Neural crest cell (in vitro differentiated cells): ENCODE measurements around the gene ZNF121. TPM values are rescaled to one million over a fixed set of nuclear protein-coding genes. Genes with fewer than 3 reads are reported as not detected.

ENCODE experiments used
- DNase-seq: peaks from one replicate; pipeline ENCODE4 v3.0.0; 2021; ENCODE audit warnings: low read depth, mixed read lengths, low spot score
- H3K27ac Mint-ChIP-seq: one replicate; pipeline ENCODE4 v1.8.0; 2021; ENCODE audit warnings: mild to moderate bottlenecking, mixed read lengths; ENCODE audit not compliant: unreplicated experiment
- H3K27me3 Mint-ChIP-seq: 2 replicates; pipeline ENCODE4 v1.8.0; 2021; ENCODE audit warnings: low read depth, mild to moderate bottlenecking, mixed read lengths
- H3K36me3 Mint-ChIP-seq: 2 replicates; pipeline ENCODE4 v1.8.0; 2021; ENCODE audit warnings: low read depth, mild to moderate bottlenecking, mixed read lengths
- H3K4me1 Mint-ChIP-seq: 2 replicates; pipeline ENCODE4 v1.8.0; 2021; ENCODE audit warnings: mixed read lengths
- H3K4me3 Mint-ChIP-seq: one replicate; pipeline ENCODE4 v1.8.0; 2021; ENCODE audit warnings: mild to moderate bottlenecking, mixed read lengths
- H3K9me3 Mint-ChIP-seq: 2 replicates; pipeline ENCODE4 v1.8.0; 2021; ENCODE audit warnings: mixed read lengths
- total RNA-seq: library from RNA; stranded (reverse); gene quantifications from 2 replicates; pipeline ENCODE4 v1.2.1, GENCODE V29; 2021
- TF ChIP-seq, protein P1 (sequence below): fragments of 200-600 bp; sonication (generic); conservative IDR thresholded peaks from 2 replicates; pipeline ENCODE4 v1.5.0; 2021; ENCODE audit warnings: antibody characterized with exemption, mild to moderate bottlenecking

ZNF121 gene
- total RNA-seq, 1 donor from 2014 or later = 71.1 TPM

DNA sequence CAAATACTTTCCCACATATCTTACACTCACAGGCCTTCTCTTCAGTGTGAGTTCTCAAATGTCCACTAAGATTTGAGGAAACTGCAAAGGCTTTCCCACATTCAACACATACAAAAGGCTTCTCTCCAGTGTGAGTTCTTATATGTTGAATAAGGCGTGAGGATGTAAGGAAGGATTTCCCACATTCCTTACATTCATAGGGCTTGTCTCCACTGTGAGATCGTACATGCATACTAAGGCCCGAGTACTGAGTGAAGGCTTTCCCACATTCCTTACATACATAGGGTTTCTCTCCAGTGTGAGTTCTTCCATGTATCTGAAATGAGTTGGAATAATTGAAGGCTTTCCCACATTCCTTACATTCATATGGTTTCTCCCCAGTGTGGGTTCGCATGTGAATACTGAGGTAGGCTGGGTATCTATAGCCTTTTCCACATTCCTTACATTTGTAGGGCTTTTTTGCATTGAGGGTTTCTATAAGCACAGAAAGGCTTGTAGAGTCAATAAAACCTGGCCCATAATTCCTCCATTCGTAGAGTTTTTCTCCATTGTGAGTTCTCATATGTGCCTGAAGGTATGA lies 55.5 kb downstream of the ZNF121 start:
- peaks cover 89% of the 10 kb centered on the region for H3K36me3 Mint-ChIP-seq
- no peak for DNase-seq
- no peaks in the 10 kb centered on the region for H3K27me3 Mint-ChIP-seq
- H3K27ac Mint-ChIP-seq = no peak overlapping the region
- H3K4me1 Mint-ChIP-seq = no peaks in the 10 kb centered on the region
- no peak overlapping the region for H3K4me3 Mint-ChIP-seq
- peaks cover 55% of the 10 kb centered on the region for H3K9me3 Mint-ChIP-seq
- TF ChIP-seq, protein P1, sequence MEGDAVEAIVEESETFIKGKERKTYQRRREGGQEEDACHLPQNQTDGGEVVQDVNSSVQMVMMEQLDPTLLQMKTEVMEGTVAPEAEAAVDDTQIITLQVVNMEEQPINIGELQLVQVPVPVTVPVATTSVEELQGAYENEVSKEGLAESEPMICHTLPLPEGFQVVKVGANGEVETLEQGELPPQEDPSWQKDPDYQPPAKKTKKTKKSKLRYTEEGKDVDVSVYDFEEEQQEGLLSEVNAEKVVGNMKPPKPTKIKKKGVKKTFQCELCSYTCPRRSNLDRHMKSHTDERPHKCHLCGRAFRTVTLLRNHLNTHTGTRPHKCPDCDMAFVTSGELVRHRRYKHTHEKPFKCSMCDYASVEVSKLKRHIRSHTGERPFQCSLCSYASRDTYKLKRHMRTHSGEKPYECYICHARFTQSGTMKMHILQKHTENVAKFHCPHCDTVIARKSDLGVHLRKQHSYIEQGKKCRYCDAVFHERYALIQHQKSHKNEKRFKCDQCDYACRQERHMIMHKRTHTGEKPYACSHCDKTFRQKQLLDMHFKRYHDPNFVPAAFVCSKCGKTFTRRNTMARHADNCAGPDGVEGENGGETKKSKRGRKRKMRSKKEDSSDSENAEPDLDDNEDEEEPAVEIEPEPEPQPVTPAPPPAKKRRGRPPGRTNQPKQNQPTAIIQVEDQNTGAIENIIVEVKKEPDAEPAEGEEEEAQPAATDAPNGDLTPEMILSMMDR = no peak

DNA sequence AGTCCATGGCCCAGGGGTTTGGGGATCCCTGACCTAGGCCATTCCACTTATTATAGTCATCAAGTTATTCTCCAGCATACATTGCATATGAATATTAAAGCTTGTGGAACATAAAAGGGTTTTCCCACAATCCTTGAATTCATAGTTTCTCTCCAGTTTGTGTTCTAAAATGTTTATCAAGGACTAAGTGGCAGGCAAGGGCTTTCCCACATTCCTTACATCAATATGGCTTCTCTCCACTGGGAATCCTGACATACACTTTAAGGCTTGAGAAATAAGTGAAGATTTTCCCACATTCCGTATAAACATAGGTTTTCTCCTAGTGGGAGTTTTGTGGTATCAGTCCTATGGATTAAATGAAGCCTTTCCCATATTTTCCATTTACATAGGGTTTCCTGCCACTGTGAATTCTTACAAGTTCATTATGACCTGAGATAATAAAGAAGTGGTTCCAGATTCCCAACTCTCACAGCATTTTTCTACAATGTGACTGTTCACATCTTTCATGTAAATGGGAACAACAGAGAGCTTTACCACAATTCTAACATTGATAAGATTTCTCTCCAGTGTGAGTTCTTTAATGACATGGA lies 60.3 kb downstream of the ZNF121 start:
- Mint-ChIP-seq H3K9me3 (peaks cover 42% of the 10 kb centered on the region), H3K36me3 (peaks cover 67% of the 10 kb centered on the region), H3K27me3 (no peaks in the 10 kb centered on the region), H3K27ac (no peak overlapping the region), H3K4me1 (no peaks in the 10 kb centered on the region), H3K4me3 (peak overlapping the region; percentile 49)
- no peak for DNase-seq
- TF ChIP-seq, protein P1 = no peak

Other genes starting within 250 kb of the ZNF121 start
- gene ZNF177, start 221.5 kb downstream of the ZNF121 start, total RNA-seq = 8.0 and 9.6 TPM in 2 replicates
- gene ZNF266, start 148.9 kb downstream of the ZNF121 start, total RNA-seq = 25.8 and 27.5 TPM in 2 replicates
- 0.12 TPM in 1 of 2 replicates, not detected in the other for gene ZNF560, start 85.9 kb downstream of the ZNF121 start, total RNA-seq
- 24.5 and 26.7 TPM in 2 replicates for gene ZNF426, start 45.9 kb downstream of the ZNF121 start, total RNA-seq
- gene ZNF561, start 36.7 kb upstream of the ZNF121 start, total RNA-seq = 57.7 and 63.9 TPM in 2 replicates
- 23.3 and 25.8 TPM in 2 replicates for gene ZNF562, start 90.6 kb upstream of the ZNF121 start, total RNA-seq
- gene ZNF846, start 184.2 kb upstream of the ZNF121 start, total RNA-seq = 7.6 and 11.0 TPM in 2 replicates
- gene FBXL12, start 234.6 kb upstream of the ZNF121 start, total RNA-seq = 32.7 and 33.1 TPM in 2 replicates
- gene UBL5, start 243.4 kb upstream of the ZNF121 start, total RNA-seq = 366 and 373 TPM in 2 replicates